Upper lobe of right lung (tissue), 1 donor: ENCODE measurements around the gene YAP1. TPM values are rescaled to one million over a fixed set of nuclear protein-coding genes. Genes with fewer than 3 reads are reported as not detected.
"Not testable (repeated sequence)": the region's sequence is repeated elsewhere in the genome, so short reads cannot be mapped to it uniquely, and the experiment has no call there.

Experiments
- ATAC-seq: fragments of 200-7000 bp; cut with Tn5 transposase; one replicate; pipeline ENCODE4 v1.9.1; 2020; ENCODE audit warnings: mild to moderate bottlenecking, moderate library complexity
- DNase-seq: peaks from one replicate; pipeline ENCODE4 v3.0.0-alpha.2; 2020
- H3K27ac ChIP-seq: fragments of 200-600 bp; one replicate; pipeline ENCODE4 v1.8.0; 2022
- H3K27me3 ChIP-seq: fragments of 200-600 bp; one replicate; pipeline ENCODE4 v1.8.0; 2022; ENCODE audit warnings: mild to moderate bottlenecking
- H3K36me3 ChIP-seq: fragments of 200-600 bp; one replicate; pipeline ENCODE4 v1.8.0; 2022
- H3K4me1 ChIP-seq: fragments of 200-600 bp; one replicate; pipeline ENCODE4 v1.8.0; 2022
- H3K4me3 ChIP-seq: fragments of 200-600 bp; one replicate; pipeline ENCODE4 v1.8.0; 2022; ENCODE audit warnings: mild to moderate bottlenecking
- H3K9me3 ChIP-seq: fragments of 200-600 bp; one replicate; pipeline ENCODE4 v1.8.0; 2022
- intact Hi-C: fragments of 100-400 bp; cut with DNase I; formaldehyde crosslinking; loops from one replicate; pipeline ENCODE4 v1.11.0; 2022
- total RNA-seq: library from RNA; stranded (reverse); fragmentation: NEBNext Ultra II Directional; extraction: Animal tissue kit (Norgen Biotek cat#: 25700); gene quantifications from one replicate; pipeline ENCODE4 v1.2.1, GENCODE V29; 2021
- TF ChIP-seq, protein P1 (sequence below): fragments of 200-600 bp; IDR thresholded peaks from one replicate; pipeline ENCODE4 v1.8.0; 2022; ENCODE audit warnings: antibody characterized with exemption
- donor health status: DM: no; HTN: yes; CAD: no; lungs with severe emphysema.

The YAP1 gene
- total RNA-seq, 1 donor from 2014 or later: 127 TPM

GRCh38 chr11:102194257-102194656, 84.0 kb downstream of the YAP1 start:
- DNase-seq (no peak), ATAC-seq (no peak)
- Histone ChIP-seq H3K27me3 (no peaks in the 10 kb centered on the region), H3K4me3 (no peak overlapping the region), H3K36me3 (no peaks in the 10 kb centered on the region), H3K4me1 (peaks cover 2% of the 10 kb centered on the region), H3K27ac (no peak overlapping the region), H3K9me3 (no peaks in the 10 kb centered on the region)
- intact Hi-C loops: no loop called here
- TF ChIP-seq, protein P1, sequence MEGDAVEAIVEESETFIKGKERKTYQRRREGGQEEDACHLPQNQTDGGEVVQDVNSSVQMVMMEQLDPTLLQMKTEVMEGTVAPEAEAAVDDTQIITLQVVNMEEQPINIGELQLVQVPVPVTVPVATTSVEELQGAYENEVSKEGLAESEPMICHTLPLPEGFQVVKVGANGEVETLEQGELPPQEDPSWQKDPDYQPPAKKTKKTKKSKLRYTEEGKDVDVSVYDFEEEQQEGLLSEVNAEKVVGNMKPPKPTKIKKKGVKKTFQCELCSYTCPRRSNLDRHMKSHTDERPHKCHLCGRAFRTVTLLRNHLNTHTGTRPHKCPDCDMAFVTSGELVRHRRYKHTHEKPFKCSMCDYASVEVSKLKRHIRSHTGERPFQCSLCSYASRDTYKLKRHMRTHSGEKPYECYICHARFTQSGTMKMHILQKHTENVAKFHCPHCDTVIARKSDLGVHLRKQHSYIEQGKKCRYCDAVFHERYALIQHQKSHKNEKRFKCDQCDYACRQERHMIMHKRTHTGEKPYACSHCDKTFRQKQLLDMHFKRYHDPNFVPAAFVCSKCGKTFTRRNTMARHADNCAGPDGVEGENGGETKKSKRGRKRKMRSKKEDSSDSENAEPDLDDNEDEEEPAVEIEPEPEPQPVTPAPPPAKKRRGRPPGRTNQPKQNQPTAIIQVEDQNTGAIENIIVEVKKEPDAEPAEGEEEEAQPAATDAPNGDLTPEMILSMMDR: no peak

- no peak for DNase-seq
- no peak overlapping the region for H3K27ac ChIP-seq
- no peak for ATAC-seq
- H3K9me3 ChIP-seq: no peaks in the 10 kb centered on the region
- TF ChIP-seq, protein P1: no peak
- intact Hi-C loops: no loop called here
- H3K36me3 ChIP-seq: no peaks in the 10 kb centered on the region
- H3K4me1 ChIP-seq: no peaks in the 10 kb centered on the region
- no peak overlapping the region for H3K4me3 ChIP-seq
- H3K27me3 ChIP-seq: no peaks in the 10 kb centered on the region
These were observed 84.7 kb downstream of the YAP1 start for GRCh38 chr11:102194990-102195389.

GRCh38 chr11:102196351-102196750, 86.1 kb downstream of the YAP1 start:
- H3K27me3 ChIP-seq: no peaks in the 10 kb centered on the region
- H3K36me3 ChIP-seq: no peaks in the 10 kb centered on the region
- TF ChIP-seq, protein P1: no peak
- DNase-seq: no peak
- no peak overlapping the region for H3K27ac ChIP-seq
- ATAC-seq: no peak
- H3K9me3 ChIP-seq: no peaks in the 10 kb centered on the region
- intact Hi-C loops: no loop called here
- H3K4me3 ChIP-seq: no peak overlapping the region
- H3K4me1 ChIP-seq: no peaks in the 10 kb centered on the region

- Histone ChIP-seq H3K9me3 (no peaks in the 10 kb centered on the region), H3K27me3 (no peaks in the 10 kb centered on the region), H3K4me3 (no peak overlapping the region), H3K36me3 (no peaks in the 10 kb centered on the region), H3K27ac (no peak overlapping the region), H3K4me1 (no peaks in the 10 kb centered on the region)
- intact Hi-C loops: no loop called here
- DNase-seq (no peak), ATAC-seq (no peak)
- TF ChIP-seq, protein P1: no peak
These were observed 86.6 kb downstream of the YAP1 start for GRCh38 chr11:102196816-102197215.

DNA sequence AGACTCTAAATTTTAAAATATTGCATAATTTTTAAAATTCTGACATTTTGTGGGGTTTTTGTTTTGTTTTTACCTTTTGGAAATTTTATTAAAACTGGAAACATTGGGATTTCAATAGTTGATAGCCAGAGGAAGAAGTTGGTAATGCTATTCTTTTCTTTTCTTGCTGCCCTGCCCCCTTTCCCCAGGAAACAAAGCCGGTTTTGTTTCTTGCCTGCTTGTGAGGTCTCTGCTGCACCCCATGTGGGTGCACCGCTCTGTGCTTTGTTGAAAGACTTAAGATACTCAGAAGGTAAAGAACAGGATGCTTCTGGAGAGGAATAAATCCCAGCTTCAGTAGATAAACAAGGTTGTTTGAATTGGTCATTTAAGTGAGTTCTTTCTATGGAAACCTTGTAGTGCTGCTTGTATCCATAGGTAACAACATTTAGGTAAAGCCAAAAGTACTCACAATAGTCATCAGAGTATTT, 87.5 kb downstream of the YAP1 start:
- no peaks in the 10 kb centered on the region for H3K9me3 ChIP-seq
- TF ChIP-seq, protein P1: no peak
- ATAC-seq (no peak), DNase-seq (no peak)
- intact Hi-C loops: no loop called here
- no peaks in the 10 kb centered on the region for H3K36me3 ChIP-seq
- no peak overlapping the region for H3K27ac ChIP-seq
- no peak overlapping the region for H3K4me3 ChIP-seq
- no peaks in the 10 kb centered on the region for H3K27me3 ChIP-seq
- no peaks in the 10 kb centered on the region for H3K4me1 ChIP-seq

DNA sequence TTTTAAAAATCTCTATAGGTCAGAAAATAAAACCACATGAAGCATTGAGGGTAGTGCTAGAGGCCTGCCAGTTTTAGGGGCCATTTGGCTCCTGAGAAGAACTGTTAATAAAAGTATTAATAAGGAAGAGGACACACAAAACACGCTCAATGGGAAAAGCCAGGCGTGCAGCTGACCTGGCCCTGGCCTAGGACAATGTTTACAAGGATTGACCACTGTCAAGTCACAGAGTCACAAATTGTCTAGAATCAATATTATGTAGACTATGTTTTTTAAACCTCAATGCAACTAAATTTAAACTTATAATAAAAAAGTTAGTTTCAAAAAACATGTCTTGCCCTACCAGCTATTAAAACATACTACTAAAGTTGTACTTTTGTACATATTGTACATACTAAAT, 89.4 kb downstream of the YAP1 start:
- Histone ChIP-seq H3K27me3 (no peaks in the 10 kb centered on the region), H3K9me3 (no peaks in the 10 kb centered on the region), H3K4me3 (no peak overlapping the region), H3K4me1 (no peaks in the 10 kb centered on the region), H3K36me3 (no peaks in the 10 kb centered on the region), H3K27ac (no peak overlapping the region)
- intact Hi-C loops: no loop called here
- DNase-seq (no peak), ATAC-seq (no peak)
- TF ChIP-seq, protein P1: no peak

DNA sequence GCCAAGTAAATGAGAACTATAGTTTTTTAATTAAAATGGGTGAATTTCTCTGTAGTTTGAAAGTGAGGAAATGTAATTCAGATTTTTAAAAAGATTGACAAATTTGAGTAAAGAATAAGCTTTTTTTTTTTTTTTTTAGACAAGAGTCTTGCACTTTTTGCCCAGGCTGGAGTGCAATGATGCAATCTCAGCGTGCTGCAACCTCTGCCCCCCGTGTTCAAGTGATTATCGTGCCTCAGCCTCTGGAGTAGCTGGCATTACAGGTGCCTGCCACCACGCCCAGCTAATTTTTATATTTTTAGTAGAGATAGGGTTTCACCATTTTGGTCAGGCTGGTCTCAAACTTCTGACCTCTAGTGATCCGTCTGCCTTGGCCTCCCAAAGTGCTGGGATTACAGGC, 90.1 kb downstream of the YAP1 start:
- ATAC-seq, H3K4me3 ChIP-seq, H3K9me3 ChIP-seq, H3K27ac ChIP-seq, H3K27me3 ChIP-seq, H3K4me1 ChIP-seq, intact Hi-C loops, DNase-seq, H3K36me3 ChIP-seq: not testable (repeated sequence)
